Measurements from ENCODE around the gene WDR20. TPM values are rescaled to one million over a fixed set of nuclear protein-coding genes. Genes with fewer than 3 reads are reported as not detected.

The WDR20 gene
- total RNA-seq, 1 donor from 2014 or later = 26.2 TPM

DNA sequence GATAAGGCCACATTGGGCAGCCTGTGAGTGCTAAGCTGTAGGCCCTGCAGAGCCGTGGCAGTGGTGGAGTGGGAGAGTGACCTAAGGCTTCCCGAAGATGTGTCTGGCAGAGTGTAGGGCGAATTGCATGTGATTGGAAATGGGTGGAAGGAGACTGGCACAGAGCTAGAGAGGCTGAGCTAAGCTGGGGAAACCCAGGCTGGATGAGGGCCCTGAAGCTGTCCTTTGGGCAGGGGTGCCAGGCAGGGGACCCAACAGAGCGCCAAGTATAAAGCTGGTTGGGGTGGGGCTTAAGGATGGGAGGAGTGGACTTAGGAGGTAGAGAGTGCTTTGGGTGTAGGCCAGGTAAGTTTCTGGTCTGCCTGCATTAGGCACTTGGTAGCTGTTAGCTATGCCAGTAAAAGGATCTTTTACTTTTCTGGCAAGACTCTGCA is 47.9 kb downstream of the WDR20 start:
- TF ChIP-seq, protein P1, sequence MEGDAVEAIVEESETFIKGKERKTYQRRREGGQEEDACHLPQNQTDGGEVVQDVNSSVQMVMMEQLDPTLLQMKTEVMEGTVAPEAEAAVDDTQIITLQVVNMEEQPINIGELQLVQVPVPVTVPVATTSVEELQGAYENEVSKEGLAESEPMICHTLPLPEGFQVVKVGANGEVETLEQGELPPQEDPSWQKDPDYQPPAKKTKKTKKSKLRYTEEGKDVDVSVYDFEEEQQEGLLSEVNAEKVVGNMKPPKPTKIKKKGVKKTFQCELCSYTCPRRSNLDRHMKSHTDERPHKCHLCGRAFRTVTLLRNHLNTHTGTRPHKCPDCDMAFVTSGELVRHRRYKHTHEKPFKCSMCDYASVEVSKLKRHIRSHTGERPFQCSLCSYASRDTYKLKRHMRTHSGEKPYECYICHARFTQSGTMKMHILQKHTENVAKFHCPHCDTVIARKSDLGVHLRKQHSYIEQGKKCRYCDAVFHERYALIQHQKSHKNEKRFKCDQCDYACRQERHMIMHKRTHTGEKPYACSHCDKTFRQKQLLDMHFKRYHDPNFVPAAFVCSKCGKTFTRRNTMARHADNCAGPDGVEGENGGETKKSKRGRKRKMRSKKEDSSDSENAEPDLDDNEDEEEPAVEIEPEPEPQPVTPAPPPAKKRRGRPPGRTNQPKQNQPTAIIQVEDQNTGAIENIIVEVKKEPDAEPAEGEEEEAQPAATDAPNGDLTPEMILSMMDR (IDR thresholded peaks at IDR 0.05) = no peak
- Histone ChIP-seq H3K27me3 (ENCODE audit: low read depth) (no peaks in the 10 kb centered on the region), H3K4me1 (peaks cover 23% of the 10 kb centered on the region), H3K4me3 (no peak overlapping the region), H3K9me3 (no peaks in the 10 kb centered on the region), H3K36me3 (no peaks in the 10 kb centered on the region), H3K27ac (no peak overlapping the region)
- no peak for DNase-seq
- ATAC-seq = peak; percentile 59 to 69
- intact Hi-C loops (cut with DNase I) = no loop called here

DNA sequence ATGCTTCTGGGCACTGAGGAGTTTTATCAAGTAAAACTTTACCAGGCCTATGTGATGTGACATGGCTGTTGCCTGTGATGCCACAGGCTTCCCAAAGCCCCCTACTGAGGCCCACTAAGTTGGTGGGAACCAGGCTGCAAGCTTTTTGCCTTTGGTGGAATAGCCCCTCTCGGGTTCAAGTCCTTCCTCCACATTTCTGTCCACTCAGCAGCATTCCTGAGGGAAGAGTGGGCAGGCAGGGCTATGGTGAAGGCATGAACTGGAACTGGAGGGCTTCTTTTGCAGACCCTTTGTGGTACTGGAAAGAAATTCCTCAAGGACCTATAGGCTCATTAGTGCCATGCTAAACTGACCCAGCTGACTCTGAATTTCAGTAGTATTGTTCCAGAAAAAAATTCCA is 48.5 kb downstream of the WDR20 start:
- Histone ChIP-seq H3K4me3 (no peak overlapping the region), H3K27me3 (ENCODE audit: low read depth) (no peaks in the 10 kb centered on the region), H3K4me1 (peaks cover 23% of the 10 kb centered on the region), H3K27ac (no peak overlapping the region), H3K36me3 (no peaks in the 10 kb centered on the region), H3K9me3 (no peaks in the 10 kb centered on the region)
- TF ChIP-seq, protein P1 (IDR thresholded peaks at IDR 0.05) = no peak
- DNase-seq = no peak
- intact Hi-C loops (cut with DNase I) = no loop called here
- ATAC-seq = no peak

DNA sequence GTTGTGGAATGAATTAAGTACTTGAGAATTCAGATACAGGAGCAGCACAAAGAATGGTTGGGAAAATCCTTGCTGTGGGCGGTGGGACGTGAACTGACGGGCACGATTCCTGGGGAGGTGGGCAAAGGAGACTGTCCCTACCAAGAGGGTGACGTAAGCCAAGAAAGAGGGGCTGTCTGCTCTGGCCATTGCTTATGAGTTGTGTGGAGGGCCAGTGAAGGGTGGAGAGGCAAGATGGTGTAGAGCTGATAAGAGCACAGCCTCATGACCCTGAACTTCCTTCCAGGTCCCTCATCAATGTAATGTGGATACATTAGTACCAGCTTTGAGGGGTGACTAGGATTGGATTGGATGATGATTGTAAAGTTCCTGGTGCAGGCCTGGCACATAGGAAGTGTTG is 50.2 kb downstream of the WDR20 start:
- H3K27me3 ChIP-seq (ENCODE audit: low read depth) = no peaks in the 10 kb centered on the region
- DNase-seq (no peak), ATAC-seq (no peak)
- no peaks in the 10 kb centered on the region for H3K9me3 ChIP-seq
- H3K4me3 ChIP-seq = no peak overlapping the region
- H3K4me1 ChIP-seq = peaks cover 23% of the 10 kb centered on the region
- H3K36me3 ChIP-seq = no peaks in the 10 kb centered on the region
- TF ChIP-seq, protein P1 (IDR thresholded peaks at IDR 0.05) = no peak
- intact Hi-C loops (cut with DNase I) = no loop called here
- no peak overlapping the region for H3K27ac ChIP-seq

DNA sequence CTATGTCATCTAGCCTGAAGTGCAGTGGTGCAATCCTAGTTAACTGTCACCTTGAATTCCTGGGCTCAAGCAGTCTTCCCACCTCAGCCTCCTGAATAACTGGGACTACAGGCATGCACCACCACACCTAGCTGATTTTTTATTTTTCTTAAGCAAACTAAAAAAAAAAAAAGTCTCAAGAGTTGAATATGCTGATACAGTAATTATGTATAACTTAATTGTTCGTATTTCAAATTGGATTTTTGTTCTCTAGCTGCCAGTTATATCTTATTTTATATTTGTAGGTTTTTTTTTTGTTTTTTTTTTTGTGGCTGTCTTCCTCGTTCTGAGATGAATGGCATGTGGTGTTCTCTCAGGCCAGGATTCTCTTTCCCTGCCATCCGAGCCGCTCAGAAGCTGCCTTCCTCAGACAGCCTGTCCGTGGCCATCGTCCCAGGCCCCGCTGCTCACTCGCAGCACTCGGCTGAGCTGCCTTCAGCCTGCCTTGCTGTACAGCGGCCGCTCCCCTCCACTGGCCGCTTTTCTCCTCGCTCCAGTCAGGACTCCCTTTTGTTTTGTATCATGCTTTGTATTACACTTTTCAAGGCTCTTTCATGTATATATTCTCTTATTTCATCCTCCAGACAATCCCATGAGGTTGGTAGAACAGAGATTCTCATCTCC is 53.3 kb downstream of the WDR20 start:
- TF ChIP-seq, protein P1 (IDR thresholded peaks at IDR 0.05) = no peak
- peaks cover 18% of the 10 kb centered on the region for H3K4me1 ChIP-seq
- ATAC-seq (no peak), DNase-seq (no peak)
- H3K4me3 ChIP-seq = no peak overlapping the region
- no peaks in the 10 kb centered on the region for H3K27me3 ChIP-seq (ENCODE audit: low read depth)
- peaks cover 29% of the 10 kb centered on the region for H3K36me3 ChIP-seq
- no peak overlapping the region for H3K27ac ChIP-seq
- no peaks in the 10 kb centered on the region for H3K9me3 ChIP-seq
- intact Hi-C loops (cut with DNase I) = no loop called here

DNA sequence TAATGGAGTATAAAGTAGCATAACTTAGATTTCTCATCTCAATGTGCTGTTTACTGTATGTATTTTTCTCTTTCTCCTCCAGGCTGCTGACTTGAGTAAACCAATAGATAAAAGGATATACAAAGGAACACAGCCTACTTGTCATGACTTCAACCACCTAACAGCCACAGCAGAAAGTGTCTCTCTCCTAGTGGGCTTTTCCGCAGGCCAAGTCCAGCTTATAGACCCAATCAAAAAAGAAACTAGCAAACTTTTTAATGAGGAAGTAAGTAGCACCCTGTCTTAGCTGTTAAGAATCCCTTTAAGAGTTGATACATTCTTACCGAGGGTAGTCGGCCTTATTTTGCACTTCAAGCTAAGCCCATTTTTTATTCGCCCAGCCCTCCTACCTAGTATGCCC is 55.2 kb downstream of the WDR20 start:
- ATAC-seq (no peak), DNase-seq (no peak)
- Histone ChIP-seq H3K27ac (no peak overlapping the region), H3K4me1 (peaks cover 13% of the 10 kb centered on the region), H3K27me3 (ENCODE audit: low read depth) (no peaks in the 10 kb centered on the region), H3K9me3 (no peaks in the 10 kb centered on the region), H3K4me3 (no peak overlapping the region), H3K36me3 (peaks cover 48% of the 10 kb centered on the region)
- TF ChIP-seq, protein P1 (IDR thresholded peaks at IDR 0.05) = no peak
- intact Hi-C loops (cut with DNase I) = no loop called here
